LNCaP clone FGC (cell line): ENCODE results near the gene APLNR.
A peak's percentile ranks its signal among the peaks of the same experiment; 100 is the strongest.

Source experiments
- DNase-seq: peaks from one replicate; pipeline ENCODE4 v3.0.0-alpha.2; 2011; ENCODE audit warnings: low read depth
- H3K4me3 ChIP-seq: 2 replicates; pipeline ENCODE4 v1.5.1; 2011; ENCODE audit warnings: mild to moderate bottlenecking, low read depth, low read length, control low read depth
- CTCF ChIP-seq: IDR thresholded peaks from 2 replicates; pipeline ENCODE4 v1.5.1; 2012; ENCODE audit warnings: mild to moderate bottlenecking; ENCODE audit not compliant: control insufficient read depth, insufficient read depth; ENCODE audit errors: extremely low read depth

The APLNR gene

GRCh38 chr11:57251037-57251436 is 14.0 kb upstream of the APLNR start:
- no peak for TF ChIP-seq CTCF
- DNase-seq: no peak
- no peak overlapping the region for H3K4me3 ChIP-seq

GRCh38 chr11:57249384-57250319 is 12.6 kb upstream of the APLNR start:
- DNase-seq: no peak
- no peak overlapping the region for H3K4me3 ChIP-seq
- peak; percentile 89 for TF ChIP-seq CTCF

DNA sequence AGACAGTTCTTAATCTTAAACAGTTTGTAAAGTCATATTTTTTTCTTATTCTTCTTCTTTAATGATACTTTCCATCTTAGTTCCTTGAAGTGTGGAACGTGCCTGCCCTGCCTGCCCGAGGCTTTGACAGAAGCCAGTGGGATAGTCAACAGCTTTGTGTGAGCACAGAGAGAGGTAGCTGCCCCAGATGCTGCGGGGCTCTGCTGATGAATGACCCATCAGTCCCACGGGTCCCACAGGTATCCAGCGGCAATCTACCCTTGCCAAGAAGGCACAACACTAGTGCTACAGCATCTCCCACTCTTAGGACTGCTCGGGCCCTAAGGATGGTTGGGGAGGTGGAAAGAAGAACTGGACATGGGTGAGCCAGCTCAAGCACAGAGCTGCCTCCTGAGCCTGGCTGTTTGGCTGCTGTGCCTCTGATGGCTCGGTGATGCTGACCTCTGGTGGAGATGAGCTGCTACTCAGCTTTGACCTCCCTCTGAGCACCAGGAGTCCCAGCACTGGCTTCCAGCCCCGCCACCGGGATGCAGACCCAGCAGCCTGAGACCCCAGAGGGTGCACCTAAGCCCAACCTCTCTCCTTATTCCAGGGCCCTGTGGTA is 11.8 kb upstream of the APLNR start:
- TF ChIP-seq CTCF: peak; percentile 69
- DNase-seq: no peak
- no peak overlapping the region for H3K4me3 ChIP-seq

DNA sequence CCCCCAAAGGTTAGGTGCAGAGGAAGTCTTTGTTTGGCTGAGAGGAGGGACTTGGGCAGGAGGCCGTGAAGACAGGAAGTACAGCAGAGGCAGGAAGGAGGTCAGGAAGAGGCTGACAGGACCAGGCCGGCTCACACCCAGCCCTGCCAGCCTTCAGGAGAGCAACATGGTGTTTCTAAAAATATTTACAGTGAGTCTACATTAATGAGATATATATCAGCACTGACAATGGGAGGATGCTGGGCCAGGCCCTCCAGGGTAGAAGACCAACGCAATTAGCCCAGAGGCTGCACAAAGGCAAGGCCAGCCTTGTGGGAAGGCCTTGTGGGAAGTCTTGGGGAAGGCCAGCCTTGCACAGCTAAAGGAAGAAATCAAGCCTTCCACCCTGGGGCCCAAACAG is 7.9 kb upstream of the APLNR start:
- no peak overlapping the region for H3K4me3 ChIP-seq
- no peak for TF ChIP-seq CTCF
- DNase-seq: no peak

- no peak for DNase-seq
- no peak for TF ChIP-seq CTCF
These were observed 4.4 kb upstream of the APLNR start for GRCh38 chr11:57241353-57241972.

GRCh38 chr11:57240757-57241156 is 3.7 kb upstream of the APLNR start:
- H3K4me3 ChIP-seq: no peak overlapping the region
- DNase-seq: no peak
- no peak for TF ChIP-seq CTCF

More at GRCh38 chr11:57241353-57241972, 4.4 kb upstream of the APLNR start:
- H3K4me3 ChIP-seq: no peak overlapping the region
